CD4-positive, alpha-beta T cell (primary cell): Measurements from ENCODE around the gene SLC12A5. TPM values are rescaled to one million over a fixed set of nuclear protein-coding genes. Genes with fewer than 3 reads are reported as not detected.

Experiments used
- ATAC-seq: fragments of 200-7000 bp; cut with Tn5 transposase; one replicate; pipeline ENCODE4 v1.10.0; 2022; ENCODE audit warnings: mild to moderate bottlenecking; ENCODE audit not compliant: poor library complexity
- CTCF ChIA-PET: fragments of 350-600 bp; sonication (Branson Sonifier 250); formaldehyde crosslinking; loops from one replicate; lab custom pipeline; 2021; ENCODE audit warnings: antibody characterized with exemption, inconsistent platforms; lab: Charles Lee
- POLR2A ChIA-PET: fragments of 350-600 bp; sonication (Branson Sonifier 250); formaldehyde crosslinking; loops from one replicate; lab custom pipeline; 2021; ENCODE audit warnings: antibody characterized with exemption, inconsistent platforms; lab: Charles Lee
- DNase-seq, 14 experiments: peaks; one replicate each; pipeline ENCODE4 v3.0.0-alpha.2; 2013 to 2020; ENCODE audit warnings: mixed read lengths in 2 of 14
- H3K27ac ChIP-seq, 2 donors: one replicate each; pipeline versions ENCODE4 v1.5.1 to v1.7.0; 2013; ENCODE audit warnings: low read length in 2 of 2, low read depth in 1 of 2, mild to moderate bottlenecking in 1 of 2
- H3K27me3 ChIP-seq, 2 experiments: 1 replicate in 1 of 2; 2 replicates in 1 of 2; pipeline versions ENCODE4 v1.6.1 to v1.7.0; 2013; ENCODE audit warnings: low read length in 2 of 2, control low read depth in 1 of 2, mild to moderate bottlenecking in 1 of 2, moderate library complexity in 1 of 2; ENCODE audit not compliant: insufficient read depth in 2 of 2, control insufficient read depth in 1 of 2
- H3K36me3 ChIP-seq: one replicate; pipeline ENCODE4 v1.6.1; 2013; ENCODE audit warnings: low read length, control low read depth; ENCODE audit not compliant: insufficient read depth
- H3K4me1 ChIP-seq: one replicate; pipeline ENCODE4 v1.6.1; 2013; ENCODE audit warnings: low read length, control low read depth; ENCODE audit not compliant: insufficient read depth
- H3K4me3 ChIP-seq: one replicate; pipeline ENCODE4 v1.5.1; 2013; ENCODE audit warnings: mild to moderate bottlenecking, low read length, moderate library complexity
- H3K9me3 ChIP-seq, 2 experiments: 1 replicate in 1 of 2; 2 replicates in 1 of 2; pipeline versions ENCODE4 v1.6.1 to v1.7.0; 2013; ENCODE audit warnings: low read length in 2 of 2, mild to moderate bottlenecking in 2 of 2, control low read depth in 1 of 2, moderate library complexity in 1 of 2; ENCODE audit not compliant: control insufficient read depth in 1 of 2, insufficient read depth in 1 of 2
- H3K27ac Mint-ChIP-seq: one replicate; pipeline ENCODE4 v1.8.0; 2020; ENCODE audit warnings: mixed read lengths
- H3K27me3 Mint-ChIP-seq: one replicate; pipeline ENCODE4 v1.8.0; 2021; ENCODE audit warnings: mixed read lengths
- H3K36me3 Mint-ChIP-seq: one replicate; pipeline ENCODE4 v1.8.0; 2021; ENCODE audit warnings: low read depth, mixed read lengths
- H3K4me1 Mint-ChIP-seq: one replicate; pipeline ENCODE4 v1.8.0; 2021; ENCODE audit warnings: low read depth, mixed read lengths
- H3K4me3 Mint-ChIP-seq: one replicate; pipeline ENCODE4 v1.8.0; 2020; ENCODE audit warnings: mild to moderate bottlenecking, mixed read lengths
- H3K9me3 Mint-ChIP-seq: one replicate; pipeline ENCODE4 v1.8.0; 2020; ENCODE audit warnings: mixed read lengths
- CTCF ChIP-seq: fragments of 200-600 bp; IDR thresholded peaks from one replicate; pipeline ENCODE4 v1.8.0; 2022; ENCODE audit warnings: antibody characterized with exemption, mild to moderate bottlenecking
- intact Hi-C, 2 experiments: fragments of 100-400 bp; cut with DNase I in 1 of 2; cut with micrococcal nuclease in 1 of 2; formaldehyde crosslinking; loops; one replicate each; pipeline versions ENCODE4 v1.15.1 to v1.9.0; 2023 to 2025; cut with DNase I, micrococcal nuclease
- total RNA-seq, 174 experiments: library from RNA in 2 of 174; stranded (reverse) in 2 of 174; gene quantifications; one replicate each; pipeline ENCODE4 v1.2.3 and lab custom pipeline; 2021 to 2026

SLC12A5 gene
- total RNA-seq, 2 experiments from 2014 or later: 1.3 to 2.4 TPM

DNA sequence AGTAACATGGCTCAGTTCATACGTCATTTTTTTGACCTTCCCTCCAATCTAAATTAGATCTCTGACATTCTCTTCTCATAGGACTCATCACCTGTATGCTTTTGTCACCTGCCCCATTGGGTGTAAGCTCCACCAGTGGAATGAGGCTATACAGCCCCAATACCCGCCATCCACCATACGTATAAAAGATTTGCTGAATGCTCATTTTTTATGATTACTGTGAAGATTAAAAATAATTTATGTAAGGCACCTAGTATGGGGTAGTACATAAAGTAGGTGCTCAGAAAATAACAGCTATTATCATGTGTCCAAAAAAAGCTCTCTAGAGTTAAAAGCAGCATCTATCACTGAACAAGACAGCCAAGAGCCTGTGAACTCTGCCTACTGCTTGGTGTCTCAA lies 36.7 kb downstream of the SLC12A5 start:
- H3K4me3 Mint-ChIP-seq: no peak overlapping the region
- POLR2A ChIA-PET: interaction anchor here (0.8 to 1.0 kb wide), 3 partner anchors 11 to 108 kb away, joined by 3 to 4 read pairs (median 3); no protein-coding TSS in a partner anchor
- CTCF ChIA-PET: interaction anchor here (1.8 kb wide), 1 partner anchor 79 kb away, joined by 5 read pairs; no protein-coding TSS in a partner anchor
- no peaks in the 10 kb centered on the region for H3K9me3 ChIP-seq
- H3K4me3 ChIP-seq: no peak overlapping the region
- no peak overlapping the region for H3K27ac ChIP-seq
- peaks cover 94% of the 10 kb centered on the region for H3K36me3 ChIP-seq
- H3K4me1 ChIP-seq: peaks cover 21% of the 10 kb centered on the region
- H3K9me3 Mint-ChIP-seq: no peaks in the 10 kb centered on the region
- H3K27me3 ChIP-seq: no peaks in the 10 kb centered on the region
- no peak for ATAC-seq
- peaks cover 65% of the 10 kb centered on the region for H3K36me3 Mint-ChIP-seq
- DNase-seq: no peak
- intact Hi-C loops: no loop called here
- H3K4me1 Mint-ChIP-seq: peaks cover 27% of the 10 kb centered on the region
- no peaks in the 10 kb centered on the region for H3K27me3 Mint-ChIP-seq
- TF ChIP-seq CTCF: no peak
- no peak overlapping the region for H3K27ac Mint-ChIP-seq

DNA sequence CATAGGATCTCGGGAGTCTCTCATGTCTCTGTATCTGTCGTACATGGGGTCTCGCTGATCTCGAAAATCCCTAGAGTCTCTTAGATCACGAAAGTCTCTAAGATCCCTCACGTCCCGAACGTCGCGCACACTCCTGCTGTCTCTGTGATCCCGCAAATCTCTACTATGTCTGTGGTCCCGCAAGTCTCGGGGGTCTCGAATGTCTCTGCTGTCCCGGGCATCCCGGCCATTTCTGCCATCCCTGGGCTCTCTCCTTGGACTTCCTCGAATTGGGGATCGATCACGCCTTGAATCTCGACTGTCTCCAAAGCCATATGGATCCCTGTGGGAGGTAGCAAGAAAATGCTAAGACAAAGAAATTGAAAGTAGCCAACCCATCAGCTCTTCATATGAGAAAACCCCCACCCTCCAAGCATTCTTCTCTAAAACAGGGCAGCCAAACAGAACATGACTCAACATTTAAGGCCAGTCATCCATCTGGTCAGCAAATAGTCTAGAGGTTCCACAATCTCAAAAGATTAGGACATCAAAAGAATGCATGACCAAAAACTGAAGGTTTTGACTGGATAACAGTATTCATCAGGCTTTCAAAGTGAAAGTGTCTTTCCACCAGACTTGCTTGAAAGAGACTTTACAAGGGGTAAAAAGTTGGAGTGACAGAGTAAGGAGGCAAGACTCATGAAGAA lies 41.3 kb downstream of the SLC12A5 start:
- intact Hi-C loops: no loop called here
- Histone ChIP-seq H3K9me3 (no peaks in the 10 kb centered on the region), H3K27me3 (no peaks in the 10 kb centered on the region), H3K36me3 (peaks cover 75% of the 10 kb centered on the region), H3K4me3 (no peak overlapping the region), H3K4me1 (no peaks in the 10 kb centered on the region), H3K27ac (no peak overlapping the region)
- ChIA-PET CTCF (no interaction called here), POLR2A (no interaction called here)
- Mint-ChIP-seq H3K9me3 (no peaks in the 10 kb centered on the region), H3K36me3 (peaks cover 18% of the 10 kb centered on the region), H3K27ac (no peak overlapping the region), H3K4me1 (no peaks in the 10 kb centered on the region), H3K4me3 (no peak overlapping the region), H3K27me3 (no peaks in the 10 kb centered on the region)
- no peak for DNase-seq
- ATAC-seq: no peak
- TF ChIP-seq CTCF: no peak

- Histone ChIP-seq H3K4me3 (no peak overlapping the region), H3K9me3 (no peaks in the 10 kb centered on the region), H3K4me1 (no peaks in the 10 kb centered on the region), H3K36me3 (peaks cover 68% of the 10 kb centered on the region), H3K27ac (no peak overlapping the region), H3K27me3 (no peaks in the 10 kb centered on the region)
- Mint-ChIP-seq H3K9me3 (no peaks in the 10 kb centered on the region), H3K27ac (no peak overlapping the region), H3K27me3 (no peaks in the 10 kb centered on the region), H3K4me3 (no peak overlapping the region), H3K36me3 (peaks cover 6% of the 10 kb centered on the region), H3K4me1 (no peaks in the 10 kb centered on the region)
- TF ChIP-seq CTCF: no peak
- intact Hi-C loops: no loop called here
- POLR2A ChIA-PET: no interaction called here
- no peak for ATAC-seq
- CTCF ChIA-PET: no interaction called here
- no peak for DNase-seq
These were observed 42.6 kb downstream of the SLC12A5 start for GRCh38 chr20:46071573-46071972.
